GM18951 (cell line): ENCODE measurements around the gene TWF1.
"Not testable (repeated sequence)": the region's sequence is repeated elsewhere in the genome, so short reads cannot be mapped to it uniquely, and the experiment has no call there.

Experiments
- POLR2A ChIP-seq: IDR thresholded peaks from 4 replicates; pipeline ENCODE4 v1.6.1; 2011; ENCODE audit warnings: mild to moderate bottlenecking; ENCODE audit not compliant: insufficient read length, insufficient read depth; ENCODE audit errors: extremely low read depth
- in situ Hi-C: fragments of 300-500 bp; cut with MboI; formaldehyde crosslinking; loops from one replicate; pipeline ENCODE4 v1.12.0; 2022; ENCODE audit warnings: low sequenced_read_pairs, mixed read lengths, inconsistent platforms; ENCODE audit not compliant: unreplicated experiment

TWF1 gene

GRCh38 chr12:43764528-43764927 is 41.6 kb downstream of the TWF1 start:
- no peak for TF ChIP-seq POLR2A
- in situ Hi-C loops, result no loop called here

GRCh38 chr12:43763769-43764168 is 42.3 kb downstream of the TWF1 start:
- TF ChIP-seq POLR2A, result no peak
- in situ Hi-C loops, result no loop called here

- in situ Hi-C loops, result no loop called here
- TF ChIP-seq POLR2A, result no peak
Observed at GRCh38 chr12:43762596-43762995, 43.5 kb downstream of the TWF1 start.

GRCh38 chr12:43761500-43761899 is 44.6 kb downstream of the TWF1 start:
- in situ Hi-C loops, result no loop called here

GRCh38 chr12:43760396-43760795 is 45.7 kb downstream of the TWF1 start:
- TF ChIP-seq POLR2A, result no peak
- in situ Hi-C loops, result no loop called here

More at GRCh38 chr12:43761500-43761899, 44.6 kb downstream of the TWF1 start:
- no peak for TF ChIP-seq POLR2A

GRCh38 chr12:43758728-43759563 is 47.2 kb downstream of the TWF1 start, which contains the start of the genes IRAK4 and PUS7L:
TSS of gene IRAK4 (plus strand) at chr12:43758951. CDS start at chr12:43768112, 9,161 bp downstream.
TSS of gene PUS7L (minus strand) at chr12:43758790. CDS start at chr12:43755245, 3,545 bp downstream.
- in situ Hi-C loops, result no loop called here
- TF ChIP-seq POLR2A, result peak; percentile 94

- in situ Hi-C loops, result no loop called here
Observed at GRCh38 chr12:43758247-43758727, 47.8 kb downstream of the TWF1 start.

GRCh38 chr12:43754015-43754414 is 52.1 kb downstream of the TWF1 start:
- in situ Hi-C loops, result no loop called here
- TF ChIP-seq POLR2A, result no peak

More at GRCh38 chr12:43758247-43758727, 47.8 kb downstream of the TWF1 start:
- no peak for TF ChIP-seq POLR2A

GRCh38 chr12:43751360-43751759 is 54.8 kb downstream of the TWF1 start:
- in situ Hi-C loops, result not testable (repeated sequence)

GRCh38 chr12:43750814-43751213 is 55.3 kb downstream of the TWF1 start:
- in situ Hi-C loops, result no loop called here
- TF ChIP-seq POLR2A, result no peak

- TF ChIP-seq POLR2A, result no peak
- in situ Hi-C loops, result no loop called here
Observed at GRCh38 chr12:43749016-43749415, 57.1 kb downstream of the TWF1 start.

- TF ChIP-seq POLR2A, result no peak
- in situ Hi-C loops, result no loop called here
Observed at GRCh38 chr12:43744826-43745225, 61.3 kb downstream of the TWF1 start.
